ENCODE measurements around the gene NKAPL. TPM values are rescaled to one million over a fixed set of nuclear protein-coding genes. Genes with fewer than 3 reads are reported as not detected.

Gene NKAPL
- total and polyA plus RNA-seq, 2 of the 13 experiments (the other 11 are each of a cell fraction or from before 2014, with no cell fraction given) = not detected

- peak; percentile 43; the same call in 1 of the 2 replicates for TF ChIP-seq ZBTB34 (CRISPR knock-in tag; IDR thresholded peaks at IDR 0.05)
- peak; percentile 74; the same call in 1 of the 2 replicates for TF ChIP-seq ZFP41 (CRISPR knock-in tag; IDR thresholded peaks at IDR 0.05; ENCODE audit: borderline replicate concordance)
- TF ChIP-seq ATF7-NPFF (CRISPR knock-in tag; IDR thresholded peaks at IDR 0.05; ENCODE audit: low read depth) = no peak; the same call in 1 of the 2 replicates
- TF ChIP-seq, protein P1, sequence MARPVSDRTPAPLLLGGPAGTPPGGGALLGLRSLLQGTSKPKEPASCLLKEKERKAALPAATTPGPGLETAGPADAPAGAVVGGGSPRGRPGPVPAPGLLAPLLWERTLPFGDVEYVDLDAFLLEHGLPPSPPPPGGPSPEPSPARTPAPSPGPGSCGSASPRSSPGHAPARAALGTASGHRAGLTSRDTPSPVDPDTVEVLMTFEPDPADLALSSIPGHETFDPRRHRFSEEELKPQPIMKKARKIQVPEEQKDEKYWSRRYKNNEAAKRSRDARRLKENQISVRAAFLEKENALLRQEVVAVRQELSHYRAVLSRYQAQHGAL (CRISPR knock-in tag; IDR thresholded peaks at IDR 0.05; ENCODE audit: not compliant biosample characterization) = no peak
- peak; percentile 74; the same call in 1 of the 2 replicates for TF ChIP-seq TMF1 (CRISPR knock-in tag; IDR thresholded peaks at IDR 0.05; ENCODE audit: low read depth)
- TF ChIP-seq ZNF644 (CRISPR knock-in tag; IDR thresholded peaks at IDR 0.05; ENCODE audit: low read depth) = no peak
- TF ChIP-seq ZNF407 (CRISPR knock-in tag; IDR thresholded peaks at IDR 0.05; ENCODE audit: not compliant biosample characterization) = no peak
- peak; percentile 92 for TF ChIP-seq SPEN (CRISPR knock-in tag; IDR thresholded peaks at IDR 0.05; ENCODE audit: low read depth)
- TF ChIP-seq, protein P2, sequence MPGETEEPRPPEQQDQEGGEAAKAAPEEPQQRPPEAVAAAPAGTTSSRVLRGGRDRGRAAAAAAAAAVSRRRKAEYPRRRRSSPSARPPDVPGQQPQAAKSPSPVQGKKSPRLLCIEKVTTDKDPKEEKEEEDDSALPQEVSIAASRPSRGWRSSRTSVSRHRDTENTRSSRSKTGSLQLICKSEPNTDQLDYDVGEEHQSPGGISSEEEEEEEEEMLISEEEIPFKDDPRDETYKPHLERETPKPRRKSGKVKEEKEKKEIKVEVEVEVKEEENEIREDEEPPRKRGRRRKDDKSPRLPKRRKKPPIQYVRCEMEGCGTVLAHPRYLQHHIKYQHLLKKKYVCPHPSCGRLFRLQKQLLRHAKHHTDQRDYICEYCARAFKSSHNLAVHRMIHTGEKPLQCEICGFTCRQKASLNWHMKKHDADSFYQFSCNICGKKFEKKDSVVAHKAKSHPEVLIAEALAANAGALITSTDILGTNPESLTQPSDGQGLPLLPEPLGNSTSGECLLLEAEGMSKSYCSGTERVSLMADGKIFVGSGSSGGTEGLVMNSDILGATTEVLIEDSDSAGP (CRISPR knock-in tag; IDR thresholded peaks at IDR 0.05; ENCODE audit: borderline replicate concordance) = no peak; the same call in 1 of the 2 replicates
- TF ChIP-seq, protein P3, sequence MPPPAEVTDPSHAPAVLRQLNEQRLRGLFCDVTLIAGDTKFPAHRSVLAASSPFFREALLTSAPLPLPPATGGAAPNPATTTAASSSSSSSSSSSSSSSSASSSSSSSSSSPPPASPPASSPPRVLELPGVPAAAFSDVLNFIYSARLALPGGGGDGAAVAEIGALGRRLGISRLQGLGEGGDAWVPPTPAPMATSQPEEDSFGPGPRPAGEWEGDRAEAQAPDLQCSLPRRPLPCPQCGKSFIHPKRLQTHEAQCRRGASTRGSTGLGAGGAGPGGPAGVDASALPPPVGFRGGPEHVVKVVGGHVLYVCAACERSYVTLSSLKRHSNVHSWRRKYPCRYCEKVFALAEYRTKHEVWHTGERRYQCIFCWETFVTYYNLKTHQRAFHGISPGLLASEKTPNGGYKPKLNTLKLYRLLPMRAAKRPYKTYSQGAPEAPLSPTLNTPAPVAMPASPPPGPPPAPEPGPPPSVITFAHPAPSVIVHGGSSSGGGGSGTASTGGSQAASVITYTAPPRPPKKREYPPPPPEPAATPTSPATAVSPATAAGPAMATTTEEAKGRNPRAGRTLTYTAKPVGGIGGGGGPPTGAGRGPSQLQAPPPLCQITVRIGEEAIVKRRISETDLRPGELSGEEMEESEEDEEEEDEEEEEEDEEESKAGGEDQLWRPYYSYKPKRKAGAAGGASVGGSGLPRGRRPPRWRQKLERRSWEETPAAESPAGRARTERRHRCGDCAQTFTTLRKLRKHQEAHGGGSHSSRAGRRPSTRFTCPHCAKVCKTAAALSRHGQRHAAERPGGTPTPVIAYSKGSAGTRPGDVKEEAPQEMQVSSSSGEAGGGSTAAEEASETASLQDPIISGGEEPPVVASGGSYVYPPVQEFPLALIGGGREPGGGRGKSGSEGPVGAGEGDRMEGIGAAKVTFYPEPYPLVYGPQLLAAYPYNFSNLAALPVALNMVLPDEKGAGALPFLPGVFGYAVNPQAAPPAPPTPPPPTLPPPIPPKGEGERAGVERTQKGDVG (CRISPR knock-in tag; IDR thresholded peaks at IDR 0.05; ENCODE audit: borderline replicate concordance) = no peak; the same call in 1 of the 2 replicates
- TF ChIP-seq RFX1 (IDR thresholded peaks at IDR 0.05) = no peak
Observed at GRCh38 chr6:28218312-28219248, 40.5 kb upstream of the NKAPL start (continued).

Data from HepG2 (cell line).